Gastroesophageal sphincter (tissue), 4 donors: Measurements from ENCODE around the gene P2RX1. TPM values are rescaled to one million over a fixed set of nuclear protein-coding genes. Genes with fewer than 3 reads are reported as not detected.
A peak's percentile ranks its signal among the peaks of the same experiment; 100 is the strongest.

Source experiments
- ATAC-seq: fragments of 150-250 bp; one replicate; pipeline ENCODE4 v1.9.1; 2016; ENCODE audit warnings: mild to moderate bottlenecking, moderate library complexity
- H3K27ac ChIP-seq, 4 donors: fragments of 200-600 bp; sonication (generic) in 3 of 4; 1 replicate in 3 of 4; 2 replicates in 1 of 4; pipeline ENCODE4 v1.5.1; 2016 to 2019
- H3K27me3 ChIP-seq: fragments of 200-600 bp; sonication (generic); one replicate; pipeline ENCODE4 v1.5.1; 2019
- H3K36me3 ChIP-seq, 2 donors: fragments of 200-600 bp; sonication (generic); one replicate each; pipeline ENCODE4 v1.5.1; 2019; ENCODE audit warnings: control low read depth in 1 of 2
- H3K4me1 ChIP-seq, 3 donors: fragments of 200-600 bp; sonication (generic); 1 replicate in 2 of 3; 2 replicates in 1 of 3; pipeline ENCODE4 v1.5.1; 2016 to 2019; ENCODE audit warnings: control low read depth in 2 of 3
- H3K4me3 ChIP-seq, 2 donors: fragments of 200-600 bp; sonication (generic); one replicate each; pipeline ENCODE4 v1.5.1; 2019; ENCODE audit warnings: mild to moderate bottlenecking in 1 of 2, moderate library complexity in 1 of 2
- H3K9me3 ChIP-seq, 3 donors: fragments of 200-600 bp; sonication (generic); one replicate each; pipeline ENCODE4 v1.5.1; 2017 to 2019; ENCODE audit warnings: control low read depth in 2 of 3
- CTCF ChIP-seq, 4 experiments: fragments of 200-600 bp in 2 of 4; fragments of 450-650 bp in 2 of 4; sonication (generic) in 1 of 4; IDR thresholded peaks; one replicate each; pipeline ENCODE4 v1.5.1; 2017 to 2019; ENCODE audit warnings: antibody characterized with exemption in 4 of 4, mild to moderate bottlenecking in 2 of 4, moderate library complexity in 2 of 4
- EP300 ChIP-seq: sonication (generic); formaldehyde crosslinking; IDR thresholded peaks from one replicate; pipeline ENCODE4 v1.6.1; 2017; ENCODE audit warnings: antibody characterized with exemption, mild to moderate bottlenecking
- POLR2A ChIP-seq, 2 donors: fragments of 450-650 bp; IDR thresholded peaks; one replicate each; pipeline ENCODE4 v1.6.1; 2017; ENCODE audit warnings: antibody characterized with exemption in 2 of 2, mild to moderate bottlenecking in 2 of 2, moderate library complexity in 1 of 2
- POLR2AphosphoS5 ChIP-seq: sonication (generic); formaldehyde crosslinking; IDR thresholded peaks from one replicate; pipeline ENCODE4 v1.6.1; 2017; ENCODE audit warnings: antibody characterized with exemption
- WGBS, 2 donors: methylation state at CpG; one replicate each; pipeline ENCODE4 v1.1.5; 2018; ENCODE audit warnings: low coverage in 1 of 2; 5-methylcytosine and 5-hydroxymethylcytosine counted together
- total RNA-seq, 4 donors: library from RNA; depleted of rRNA; stranded (reverse); fragments of >200 nt; gene quantifications; one replicate each; pipeline ENCODE4 v1.1.0, GENCODE V29; 2016

Gene P2RX1
- total RNA-seq, 4 donors from 2014 or later: 1.6 to 11.6 (median 3.2) TPM

- no peak for ATAC-seq
- no peaks in the 10 kb centered on the region for H3K27me3 ChIP-seq
- H3K27ac ChIP-seq: peak overlapping the region in 2 of 4 donors; percentile 9 to 62
- H3K36me3 ChIP-seq: peaks cover 0 to 10% of the 10 kb centered on the region in 2 donors
- peaks cover 0 to 27% (median 0%) of the 10 kb centered on the region in 3 donors for H3K4me1 ChIP-seq
- 86 to 95% methylated on average over 3 to 6 of the region's 17 CpGs for WGBS, 2 donors
- H3K9me3 ChIP-seq: no peaks in the 10 kb centered on the region
- TF ChIP-seq POLR2AphosphoS5 (no peak), EP300 (no peak), CTCF (IDR thresholded peaks at IDR 0.05) (no peak), POLR2A (IDR thresholded peaks at IDR 0.05) (no peak)
- H3K4me3 ChIP-seq: no peak overlapping the region
Measured at GRCh38 chr17:3925684-3926485, 9.6 kb upstream of the P2RX1 start.

- H3K27me3 ChIP-seq: no peaks in the 10 kb centered on the region
- no peaks in the 10 kb centered on the region for H3K9me3 ChIP-seq
- H3K36me3 ChIP-seq: peaks cover 0 to 5% of the 10 kb centered on the region in 2 donors
- H3K4me1 ChIP-seq: peaks cover 0 to 27% (median 0%) of the 10 kb centered on the region in 3 donors
- ATAC-seq: peak; percentile 34
- TF ChIP-seq POLR2AphosphoS5 (no peak), POLR2A (IDR thresholded peaks at IDR 0.05) (no peak)
- WGBS, 2 donors: 59 to 100% methylated on average over 2 to 8 of the region's 40 CpGs
- no peak overlapping the region for H3K4me3 ChIP-seq
- H3K27ac ChIP-seq: peak overlapping the region in 2 of 4 donors; percentile 41 to 62
Measured at GRCh38 chr17:3924512-3925350, 8.5 kb upstream of the P2RX1 start.

GRCh38 chr17:3923466-3924190 lies 7.4 kb upstream of the P2RX1 start:
- WGBS, 2 donors: 79 to 93% methylated on average over 4 to 6 of the region's 18 CpGs
- Histone ChIP-seq H3K36me3 (peaks cover 0 to 5% of the 10 kb centered on the region in 2 donors), H3K27me3 (no peaks in the 10 kb centered on the region), H3K27ac (no peak overlapping the region), H3K4me1 (peaks cover 0 to 35% (median 0%) of the 10 kb centered on the region in 3 donors), H3K9me3 (no peaks in the 10 kb centered on the region), H3K4me3 (no peak overlapping the region)
- TF ChIP-seq POLR2A (IDR thresholded peaks at IDR 0.05) (no peak), POLR2AphosphoS5 (no peak), CTCF (IDR thresholded peaks at IDR 0.05) (no peak)
- ATAC-seq: no peak

GRCh38 chr17:3922765-3923164 lies 6.5 kb upstream of the P2RX1 start:
- H3K36me3 ChIP-seq: no peaks in the 10 kb centered on the region
- H3K27ac ChIP-seq: no peak overlapping the region
- WGBS, 2 donors: no CpG with 5 or more reads among the region's 7 CpGs
- ATAC-seq: no peak
- TF ChIP-seq CTCF (IDR thresholded peaks at IDR 0.05) (no peak), POLR2A (IDR thresholded peaks at IDR 0.05) (no peak), POLR2AphosphoS5 (no peak), EP300 (no peak)
- no peak overlapping the region for H3K4me3 ChIP-seq
- peaks cover 0 to 39% (median 0%) of the 10 kb centered on the region in 3 donors for H3K4me1 ChIP-seq
- H3K27me3 ChIP-seq: no peaks in the 10 kb centered on the region
- no peaks in the 10 kb centered on the region for H3K9me3 ChIP-seq
